NCI-H1105 treated with DMSO at 0.1 percent for 48 hours (cell line): Measurements from ENCODE around the gene MYL12A.

ENCODE experiments used
- DNase-seq: peaks from one replicate; lab custom pipeline; 2025; lab: John Stamatoyannopoulos, UW

The MYL12A gene

GRCh38 chr18:3283253-3283863 lies 35.8 kb downstream of the MYL12A start:
- DNase-seq: no peak

GRCh38 chr18:3283908-3284307 lies 36.3 kb downstream of the MYL12A start:
- DNase-seq: no peak

- no peak for DNase-seq
Measured at GRCh38 chr18:3284501-3284900, 36.9 kb downstream of the MYL12A start.

- no peak for DNase-seq
Measured at GRCh38 chr18:3286159-3286558, 38.6 kb downstream of the MYL12A start.

GRCh38 chr18:3293196-3293951 lies 45.8 kb downstream of the MYL12A start:
- no peak for DNase-seq

GRCh38 chr18:3294435-3295080 lies 47.0 kb downstream of the MYL12A start:
- no peak for DNase-seq

- DNase-seq: no peak
Measured at GRCh38 chr18:3297025-3297984, 49.7 kb downstream of the MYL12A start.

- DNase-seq: no peak
Measured at GRCh38 chr18:3304832-3305231, 57.2 kb downstream of the MYL12A start.

- DNase-seq: no peak
Measured at GRCh38 chr18:3305354-3305762, 57.8 kb downstream of the MYL12A start.
